Thoracic aorta (tissue), 2 donors: ENCODE results near the gene PSAPL1. TPM values are rescaled to one million over a fixed set of nuclear protein-coding genes. Genes with fewer than 3 reads are reported as not detected.

Source experiments
- ATAC-seq: fragments of 150-250 bp; one replicate; pipeline ENCODE4 v1.8.0; 2017; ENCODE audit warnings: low read depth; ENCODE audit not compliant: insufficient number of reproducible peaks, low FRiP score
- DNase-seq: peaks from one replicate; pipeline ENCODE4 v3.0.0-alpha.2; 2020; ENCODE audit warnings: low spot score
- H3K27ac ChIP-seq, 2 donors: fragments of 200-600 bp; sonication (generic); 1 replicate in 1 of 2; 2 replicates in 1 of 2; pipeline ENCODE4 v1.5.1; 2016; ENCODE audit warnings: mild to moderate bottlenecking in 2 of 2, moderate library complexity in 2 of 2
- H3K27me3 ChIP-seq: fragments of 200-600 bp; sonication (generic); replicated peaks from 2 replicates; pipeline ENCODE4 v1.6.0; 2016; ENCODE audit warnings: mild to moderate bottlenecking; ENCODE audit not compliant: insufficient read depth
- H3K36me3 ChIP-seq: fragments of 200-600 bp; sonication (generic); one replicate; pipeline ENCODE4 v1.5.1; 2016
- H3K4me1 ChIP-seq, 2 donors: fragments of 200-600 bp; sonication (generic); 1 replicate in 1 of 2; 2 replicates in 1 of 2; pipeline versions ENCODE4 v1.5.1 to v1.6.0; 2016; ENCODE audit warnings: low read depth in 2 of 2, mild to moderate bottlenecking in 1 of 2; ENCODE audit not compliant: control insufficient read depth in 1 of 2
- H3K4me3 ChIP-seq: fragments of 200-600 bp; sonication (generic); 2 replicates; pipeline ENCODE4 v1.5.1; 2016; ENCODE audit warnings: mild to moderate bottlenecking
- H3K9me3 ChIP-seq: fragments of 200-600 bp; sonication (generic); 2 replicates; pipeline ENCODE4 v1.5.1; 2016
- total RNA-seq, 2 donors: library from RNA; depleted of rRNA; stranded (reverse); fragments of >200 nt; gene quantifications; one replicate each; pipeline versions ENCODE4 v1.1.0 to v1.2.3, GENCODE V29; 2016
- TF ChIP-seq, protein P1 (sequence below): fragments of 200-600 bp; sonication (generic); IDR thresholded peaks from one replicate; pipeline ENCODE4 v1.5.1; 2019; ENCODE audit warnings: antibody characterized with exemption

The PSAPL1 gene
- total RNA-seq, 2 donors from 2014 or later, result 0.14 TPM; not detected in 1

DNA sequence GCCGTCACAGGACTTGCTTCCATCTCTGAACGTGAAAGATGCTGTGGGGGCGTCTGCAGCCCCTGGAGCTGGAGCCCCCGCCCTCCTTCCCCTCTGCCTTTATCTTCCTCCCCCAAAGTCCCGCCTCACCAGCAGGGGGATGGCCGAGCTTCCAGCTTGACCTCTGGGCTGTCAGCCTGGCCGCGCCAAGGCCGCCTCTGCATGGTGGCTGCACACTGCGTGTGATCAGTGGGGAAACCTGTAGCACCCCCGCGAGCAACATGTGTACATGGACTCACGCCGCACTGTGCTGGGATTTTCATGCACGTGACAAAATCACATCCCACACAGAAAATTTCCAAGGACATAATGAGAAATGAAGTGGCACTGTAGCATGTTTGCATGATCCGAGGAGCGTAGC lies 26.5 kb upstream of the PSAPL1 start:
- no peak for ATAC-seq
- no peaks in the 10 kb centered on the region for H3K36me3 ChIP-seq
- TF ChIP-seq, protein P1, sequence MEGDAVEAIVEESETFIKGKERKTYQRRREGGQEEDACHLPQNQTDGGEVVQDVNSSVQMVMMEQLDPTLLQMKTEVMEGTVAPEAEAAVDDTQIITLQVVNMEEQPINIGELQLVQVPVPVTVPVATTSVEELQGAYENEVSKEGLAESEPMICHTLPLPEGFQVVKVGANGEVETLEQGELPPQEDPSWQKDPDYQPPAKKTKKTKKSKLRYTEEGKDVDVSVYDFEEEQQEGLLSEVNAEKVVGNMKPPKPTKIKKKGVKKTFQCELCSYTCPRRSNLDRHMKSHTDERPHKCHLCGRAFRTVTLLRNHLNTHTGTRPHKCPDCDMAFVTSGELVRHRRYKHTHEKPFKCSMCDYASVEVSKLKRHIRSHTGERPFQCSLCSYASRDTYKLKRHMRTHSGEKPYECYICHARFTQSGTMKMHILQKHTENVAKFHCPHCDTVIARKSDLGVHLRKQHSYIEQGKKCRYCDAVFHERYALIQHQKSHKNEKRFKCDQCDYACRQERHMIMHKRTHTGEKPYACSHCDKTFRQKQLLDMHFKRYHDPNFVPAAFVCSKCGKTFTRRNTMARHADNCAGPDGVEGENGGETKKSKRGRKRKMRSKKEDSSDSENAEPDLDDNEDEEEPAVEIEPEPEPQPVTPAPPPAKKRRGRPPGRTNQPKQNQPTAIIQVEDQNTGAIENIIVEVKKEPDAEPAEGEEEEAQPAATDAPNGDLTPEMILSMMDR, result no peak
- no peaks in the 10 kb centered on the region for H3K9me3 ChIP-seq
- H3K27ac ChIP-seq, result no peak overlapping the region
- no peak for DNase-seq
- H3K4me3 ChIP-seq, result no peak overlapping the region
- H3K4me1 ChIP-seq, result no peaks in the 10 kb centered on the region
- no peaks in the 10 kb centered on the region for H3K27me3 ChIP-seq

DNA sequence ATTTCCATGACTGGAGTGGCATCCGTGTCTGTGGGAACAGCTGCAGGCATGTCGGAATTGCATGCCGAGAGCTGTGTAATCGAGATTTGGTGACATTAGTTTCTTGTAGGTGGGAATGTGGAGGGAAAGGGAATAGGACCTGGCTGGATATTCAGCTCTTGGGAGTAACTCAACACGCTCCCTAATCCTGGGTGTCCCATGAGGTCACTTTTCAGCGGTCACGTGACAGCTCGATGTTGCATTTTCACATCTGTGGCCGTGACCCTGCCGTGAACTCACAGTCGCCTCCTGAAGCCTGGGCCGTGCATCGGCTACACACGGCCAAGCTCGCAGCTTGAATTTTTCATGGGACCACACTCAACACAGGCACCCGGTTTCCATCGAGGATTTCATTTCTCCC lies 25.8 kb upstream of the PSAPL1 start:
- H3K9me3 ChIP-seq, result no peaks in the 10 kb centered on the region
- ATAC-seq, result no peak
- no peak overlapping the region for H3K27ac ChIP-seq
- no peak for DNase-seq
- no peak overlapping the region for H3K4me3 ChIP-seq
- H3K27me3 ChIP-seq, result no peaks in the 10 kb centered on the region
- H3K36me3 ChIP-seq, result no peaks in the 10 kb centered on the region
- TF ChIP-seq, protein P1, result no peak
- H3K4me1 ChIP-seq, result no peaks in the 10 kb centered on the region

DNA sequence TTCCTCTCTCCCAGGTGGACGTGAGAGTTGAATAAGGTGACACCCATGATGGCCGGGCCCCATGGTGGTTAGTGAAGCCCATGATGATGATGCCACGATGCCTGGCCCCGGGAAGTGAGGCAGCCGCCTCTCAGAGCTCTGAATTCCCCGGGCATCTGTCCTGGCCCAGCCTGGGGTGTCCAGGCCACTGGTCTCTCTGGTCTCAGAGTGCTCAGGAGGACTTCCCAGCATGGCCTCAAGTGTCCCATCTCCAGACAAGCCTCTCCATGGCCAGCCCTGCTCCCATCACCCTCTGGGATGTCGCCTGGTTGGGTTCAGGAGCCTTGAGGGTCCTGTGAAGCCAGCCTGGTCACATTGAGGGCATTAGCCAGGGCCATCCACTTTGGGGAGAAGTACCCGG lies 24.7 kb upstream of the PSAPL1 start:
- no peaks in the 10 kb centered on the region for H3K36me3 ChIP-seq
- H3K27ac ChIP-seq, result no peak overlapping the region
- no peaks in the 10 kb centered on the region for H3K27me3 ChIP-seq
- TF ChIP-seq, protein P1, result no peak
- no peaks in the 10 kb centered on the region for H3K4me1 ChIP-seq
- no peak for DNase-seq
- no peak overlapping the region for H3K4me3 ChIP-seq
- no peaks in the 10 kb centered on the region for H3K9me3 ChIP-seq
- ATAC-seq, result no peak

DNA sequence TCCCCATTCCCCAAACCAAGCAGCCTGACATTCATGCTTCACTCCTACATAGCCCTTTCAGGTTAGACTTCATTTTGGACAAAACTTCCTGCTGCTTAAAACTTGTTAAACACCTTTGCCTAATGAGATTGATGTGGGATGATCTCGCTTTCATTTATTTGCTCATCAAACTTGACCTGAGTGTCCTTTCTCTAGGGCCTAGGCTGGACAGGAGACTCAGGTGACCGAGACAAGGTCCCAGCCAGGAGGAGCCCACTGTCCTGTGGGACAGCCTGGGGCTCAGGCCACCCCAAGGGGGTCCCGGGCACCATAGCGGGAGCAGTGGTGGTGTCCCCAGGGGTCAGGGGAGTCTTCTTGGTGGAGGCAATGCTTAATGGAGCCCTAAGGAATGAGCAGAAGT lies 23.7 kb upstream of the PSAPL1 start:
- ATAC-seq (no peak), DNase-seq (no peak)
- Histone ChIP-seq H3K27ac (no peak overlapping the region), H3K36me3 (no peaks in the 10 kb centered on the region), H3K4me1 (no peaks in the 10 kb centered on the region), H3K4me3 (no peak overlapping the region), H3K27me3 (no peaks in the 10 kb centered on the region), H3K9me3 (no peaks in the 10 kb centered on the region)
- TF ChIP-seq, protein P1, result no peak

DNA sequence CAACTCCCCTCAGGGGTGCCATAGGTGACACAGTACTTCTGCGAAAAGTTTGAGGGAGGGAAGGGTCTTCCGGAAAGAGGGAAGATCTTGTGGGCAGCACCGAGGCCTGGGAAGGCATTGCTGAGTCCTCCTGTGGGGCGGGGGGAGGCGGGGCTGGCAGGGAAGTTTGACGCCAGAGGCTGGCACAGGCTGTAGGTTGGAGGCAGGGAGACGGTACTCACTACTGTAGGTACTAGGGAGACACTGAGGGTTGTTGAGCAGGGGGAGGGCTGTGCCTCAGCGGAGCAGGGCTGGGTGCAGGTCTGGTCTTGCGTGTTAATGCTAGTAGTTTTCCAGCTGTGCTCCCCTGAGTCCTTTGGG lies 23.3 kb upstream of the PSAPL1 start:
- DNase-seq, result no peak
- TF ChIP-seq, protein P1, result no peak
- Histone ChIP-seq H3K36me3 (no peaks in the 10 kb centered on the region), H3K27me3 (no peaks in the 10 kb centered on the region), H3K9me3 (no peaks in the 10 kb centered on the region), H3K4me1 (no peaks in the 10 kb centered on the region), H3K27ac (no peak overlapping the region), H3K4me3 (no peak overlapping the region)
- ATAC-seq, result no peak
